ENCODE data around the gene TMEM87A. TPM values are rescaled to one million over a fixed set of nuclear protein-coding genes. Genes with fewer than 3 reads are reported as not detected.

Gene TMEM87A
- total and polyA plus RNA-seq, 2 experiments from 2014 or later, result 41.8 to 43.5 TPM

DNA sequence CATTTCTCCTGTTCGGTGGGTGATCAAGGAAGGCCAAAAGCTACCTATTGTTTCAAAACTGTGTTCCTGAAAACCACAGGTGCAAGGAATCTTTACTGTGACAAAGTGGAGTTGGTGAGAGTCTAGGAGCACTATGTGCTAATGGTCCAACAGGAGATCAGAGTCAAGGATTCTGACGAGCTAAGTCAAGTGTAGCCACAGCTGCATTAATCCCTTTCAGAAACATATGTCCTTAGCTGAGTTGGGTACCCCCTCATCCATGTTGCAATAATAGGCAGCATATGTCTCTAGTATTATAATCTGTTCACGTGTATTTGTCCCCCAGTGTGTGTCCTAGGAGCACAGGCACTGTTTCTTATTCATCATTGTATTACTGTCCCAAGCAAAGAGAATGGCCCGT, 66.8 kb downstream of the TMEM87A start (continued):
- TF ChIP-seq CREB1 (CRISPR knock-in tag; IDR thresholded peaks at IDR 0.05; ENCODE audit: low read depth) (no peak), ZNF114 (CRISPR knock-in tag; IDR thresholded peaks at IDR 0.05) (no peak)
- TF ChIP-seq, protein P1, sequence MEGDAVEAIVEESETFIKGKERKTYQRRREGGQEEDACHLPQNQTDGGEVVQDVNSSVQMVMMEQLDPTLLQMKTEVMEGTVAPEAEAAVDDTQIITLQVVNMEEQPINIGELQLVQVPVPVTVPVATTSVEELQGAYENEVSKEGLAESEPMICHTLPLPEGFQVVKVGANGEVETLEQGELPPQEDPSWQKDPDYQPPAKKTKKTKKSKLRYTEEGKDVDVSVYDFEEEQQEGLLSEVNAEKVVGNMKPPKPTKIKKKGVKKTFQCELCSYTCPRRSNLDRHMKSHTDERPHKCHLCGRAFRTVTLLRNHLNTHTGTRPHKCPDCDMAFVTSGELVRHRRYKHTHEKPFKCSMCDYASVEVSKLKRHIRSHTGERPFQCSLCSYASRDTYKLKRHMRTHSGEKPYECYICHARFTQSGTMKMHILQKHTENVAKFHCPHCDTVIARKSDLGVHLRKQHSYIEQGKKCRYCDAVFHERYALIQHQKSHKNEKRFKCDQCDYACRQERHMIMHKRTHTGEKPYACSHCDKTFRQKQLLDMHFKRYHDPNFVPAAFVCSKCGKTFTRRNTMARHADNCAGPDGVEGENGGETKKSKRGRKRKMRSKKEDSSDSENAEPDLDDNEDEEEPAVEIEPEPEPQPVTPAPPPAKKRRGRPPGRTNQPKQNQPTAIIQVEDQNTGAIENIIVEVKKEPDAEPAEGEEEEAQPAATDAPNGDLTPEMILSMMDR (conservative IDR thresholded peaks at IDR 0.05; ENCODE audit: low read depth in 2 of 2), result no peak
- TF ChIP-seq, protein P2, sequence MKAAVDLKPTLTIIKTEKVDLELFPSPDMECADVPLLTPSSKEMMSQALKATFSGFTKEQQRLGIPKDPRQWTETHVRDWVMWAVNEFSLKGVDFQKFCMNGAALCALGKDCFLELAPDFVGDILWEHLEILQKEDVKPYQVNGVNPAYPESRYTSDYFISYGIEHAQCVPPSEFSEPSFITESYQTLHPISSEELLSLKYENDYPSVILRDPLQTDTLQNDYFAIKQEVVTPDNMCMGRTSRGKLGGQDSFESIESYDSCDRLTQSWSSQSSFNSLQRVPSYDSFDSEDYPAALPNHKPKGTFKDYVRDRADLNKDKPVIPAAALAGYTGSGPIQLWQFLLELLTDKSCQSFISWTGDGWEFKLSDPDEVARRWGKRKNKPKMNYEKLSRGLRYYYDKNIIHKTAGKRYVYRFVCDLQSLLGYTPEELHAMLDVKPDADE (IDR thresholded peaks at IDR 0.05), result no peak

DNA sequence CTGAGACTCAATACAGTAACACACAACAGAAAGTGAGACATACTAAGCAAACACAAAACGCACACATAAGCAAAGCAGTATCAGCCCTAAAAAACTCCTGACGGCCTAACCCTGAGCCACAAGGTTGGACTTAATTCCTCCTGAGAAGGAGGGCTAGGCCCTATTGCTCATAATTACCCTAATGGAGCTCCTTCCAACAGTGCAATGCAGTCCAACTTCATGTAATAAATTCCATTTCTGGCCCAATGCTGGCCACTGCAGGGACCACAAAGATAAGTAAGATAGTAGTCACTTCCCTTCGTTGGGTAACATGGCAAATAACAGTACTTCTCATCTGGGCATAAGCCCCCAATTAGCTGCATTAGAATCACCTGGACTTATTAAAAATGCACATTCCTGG, 69.3 kb downstream of the TMEM87A start:
- peaks cover 3% of the 10 kb centered on the region; the same call in 1 of the 2 replicates for H4K20me1 ChIP-seq (replicated peaks; ENCODE audit: insufficient read depth)
- no peaks in the 10 kb centered on the region for H3K27me3 ChIP-seq (ENCODE audit: insufficient read depth)
- no peak overlapping the region for H3K4me3 ChIP-seq
- H3K27ac Mint-ChIP-seq, result no peak overlapping the region
- H3K4me3 Mint-ChIP-seq, result no peak overlapping the region
- peaks cover 29% of the 10 kb centered on the region for H3K79me2 ChIP-seq (replicated peaks; ENCODE audit: insufficient read depth)
- H3F3A ChIP-seq (replicated peaks; ENCODE audit: low read depth), result peaks cover 5% of the 10 kb centered on the region; the same call in 1 of the 2 replicates
- H3K36me3 Mint-ChIP-seq (ENCODE audit: low read depth), result peaks cover 2% of the 10 kb centered on the region; the same call in 2 of the 3 replicates
- H3K9me3 Mint-ChIP-seq, result no peaks in the 10 kb centered on the region
- no peaks in the 10 kb centered on the region; the same call in 1 of the 2 replicates for H3K9me2 ChIP-seq (ENCODE audit: insufficient read depth)
- H3K4me1 ChIP-seq (ENCODE audit: insufficient read depth), result peaks cover 5% of the 10 kb centered on the region; the same call in 1 of the 2 replicates
- ATAC-seq, result no peak
- peaks cover 5% of the 10 kb centered on the region for H3K27me3 Mint-ChIP-seq (ENCODE audit: insufficient read depth, low read depth, poor library complexity)
- DNase-seq (ENCODE audit: low spot score), result no peak
- H3K36me3 ChIP-seq (ENCODE audit: insufficient read depth), result no peaks in the 10 kb centered on the region
- TF ChIP-seq JUNB (IDR thresholded peaks at IDR 0.05; ENCODE audit: unreplicated experiment), result no peak
- no peak for TF ChIP-seq EZH2 (IDR thresholded peaks at IDR 0.05; ENCODE audit: low read depth, unreplicated experiment)
- H2AFZ ChIP-seq, result no peak overlapping the region
- H3K27ac ChIP-seq (ENCODE audit: low read depth), result no peak overlapping the region
- peaks cover 7% of the 10 kb centered on the region for H3K4me1 Mint-ChIP-seq
- H3K4me2 ChIP-seq, result no peak overlapping the region

DNA sequence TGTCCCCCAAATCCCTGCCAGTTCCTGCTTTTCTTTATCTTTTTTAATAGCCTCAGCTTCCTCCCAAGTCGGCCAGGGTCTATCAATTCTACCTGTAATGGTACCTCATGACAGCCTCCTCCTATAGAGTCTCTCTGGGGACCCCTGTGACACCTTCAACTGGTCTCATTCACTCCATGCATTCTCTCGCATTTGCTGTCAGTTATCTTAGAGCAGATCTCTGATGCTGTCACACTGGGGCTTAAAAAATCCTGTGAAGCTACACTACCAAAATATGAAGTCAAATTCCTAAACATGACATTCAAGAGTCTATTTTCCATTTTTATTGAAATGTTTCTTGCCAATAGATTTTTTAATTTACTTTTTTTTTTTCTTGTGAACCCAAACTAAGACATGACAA, 70.6 kb downstream of the TMEM87A start:
- H3K27me3 Mint-ChIP-seq (ENCODE audit: insufficient read depth, low read depth, poor library complexity), result peaks cover 2% of the 10 kb centered on the region
- peaks cover 5% of the 10 kb centered on the region for H3K4me1 Mint-ChIP-seq
- peaks cover 5% of the 10 kb centered on the region; the same call in 1 of the 2 replicates for H3K4me1 ChIP-seq (ENCODE audit: insufficient read depth)
- H3K4me3 ChIP-seq, result no peak overlapping the region
- H4K20me1 ChIP-seq (replicated peaks; ENCODE audit: insufficient read depth), result peaks cover 3% of the 10 kb centered on the region; the same call in 1 of the 2 replicates
- no peaks in the 10 kb centered on the region for H3K36me3 ChIP-seq (ENCODE audit: insufficient read depth)
- no peak overlapping the region for H3K27ac Mint-ChIP-seq
- H2AFZ ChIP-seq, result no peak overlapping the region
- peaks cover 28% of the 10 kb centered on the region for H3K79me2 ChIP-seq (replicated peaks; ENCODE audit: insufficient read depth)
- H3K9me3 Mint-ChIP-seq, result no peaks in the 10 kb centered on the region
- TF ChIP-seq, protein P2 (IDR thresholded peaks at IDR 0.05), result no peak
- TF ChIP-seq, protein P1 (conservative IDR thresholded peaks at IDR 0.05; ENCODE audit: low read depth in 2 of 2), result no peak
- TF ChIP-seq CREB1 (CRISPR knock-in tag; IDR thresholded peaks at IDR 0.05; ENCODE audit: low read depth), result no peak
- TF ChIP-seq, protein P3, sequence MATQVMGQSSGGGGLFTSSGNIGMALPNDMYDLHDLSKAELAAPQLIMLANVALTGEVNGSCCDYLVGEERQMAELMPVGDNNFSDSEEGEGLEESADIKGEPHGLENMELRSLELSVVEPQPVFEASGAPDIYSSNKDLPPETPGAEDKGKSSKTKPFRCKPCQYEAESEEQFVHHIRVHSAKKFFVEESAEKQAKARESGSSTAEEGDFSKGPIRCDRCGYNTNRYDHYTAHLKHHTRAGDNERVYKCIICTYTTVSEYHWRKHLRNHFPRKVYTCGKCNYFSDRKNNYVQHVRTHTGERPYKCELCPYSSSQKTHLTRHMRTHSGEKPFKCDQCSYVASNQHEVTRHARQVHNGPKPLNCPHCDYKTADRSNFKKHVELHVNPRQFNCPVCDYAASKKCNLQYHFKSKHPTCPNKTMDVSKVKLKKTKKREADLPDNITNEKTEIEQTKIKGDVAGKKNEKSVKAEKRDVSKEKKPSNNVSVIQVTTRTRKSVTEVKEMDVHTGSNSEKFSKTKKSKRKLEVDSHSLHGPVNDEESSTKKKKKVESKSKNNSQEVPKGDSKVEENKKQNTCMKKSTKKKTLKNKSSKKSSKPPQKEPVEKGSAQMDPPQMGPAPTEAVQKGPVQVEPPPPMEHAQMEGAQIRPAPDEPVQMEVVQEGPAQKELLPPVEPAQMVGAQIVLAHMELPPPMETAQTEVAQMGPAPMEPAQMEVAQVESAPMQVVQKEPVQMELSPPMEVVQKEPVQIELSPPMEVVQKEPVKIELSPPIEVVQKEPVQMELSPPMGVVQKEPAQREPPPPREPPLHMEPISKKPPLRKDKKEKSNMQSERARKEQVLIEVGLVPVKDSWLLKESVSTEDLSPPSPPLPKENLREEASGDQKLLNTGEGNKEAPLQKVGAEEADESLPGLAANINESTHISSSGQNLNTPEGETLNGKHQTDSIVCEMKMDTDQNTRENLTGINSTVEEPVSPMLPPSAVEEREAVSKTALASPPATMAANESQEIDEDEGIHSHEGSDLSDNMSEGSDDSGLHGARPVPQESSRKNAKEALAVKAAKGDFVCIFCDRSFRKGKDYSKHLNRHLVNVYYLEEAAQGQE (IDR thresholded peaks at IDR 0.05; ENCODE audit: unreplicated experiment), result no peak
- TF ChIP-seq POLR2AphosphoS5 (IDR thresholded peaks at IDR 0.05; ENCODE audit: low read depth), result no peak
- no peak for TF ChIP-seq EZH2 (IDR thresholded peaks at IDR 0.05; ENCODE audit: low read depth, unreplicated experiment)
- TF ChIP-seq JUNB (IDR thresholded peaks at IDR 0.05; ENCODE audit: unreplicated experiment), result no peak
- TF ChIP-seq EZH2phosphoT487 (IDR thresholded peaks at IDR 0.05; ENCODE audit: unreplicated experiment), result no peak
- ATAC-seq (no peak), DNase-seq (ENCODE audit: low spot score) (no peak)
- H3K9me2 ChIP-seq (ENCODE audit: insufficient read depth), result no peaks in the 10 kb centered on the region
- peaks cover 5% of the 10 kb centered on the region; the same call in 2 of the 3 replicates for H3K36me3 Mint-ChIP-seq (ENCODE audit: low read depth)
- H3K4me2 ChIP-seq, result no peak overlapping the region
- H3F3A ChIP-seq (replicated peaks; ENCODE audit: low read depth), result no peaks in the 10 kb centered on the region
- no peak overlapping the region for H3K27ac ChIP-seq (ENCODE audit: low read depth)
- H3K4me3 Mint-ChIP-seq, result no peak overlapping the region
- no peaks in the 10 kb centered on the region for H3K27me3 ChIP-seq (ENCODE audit: insufficient read depth)
